Bone marrow (tissue), 2 donors: Measurements from ENCODE around the gene FBXL13.
"Not testable (repeated sequence)": the region's sequence is repeated elsewhere in the genome, so short reads cannot be mapped to it uniquely, and the experiment has no call there.

Experiments used
- DNase-seq, 2 donors: peaks; one replicate each; lab custom pipeline; 2025; lab: John Stamatoyannopoulos, UW

FBXL13 gene

DNA sequence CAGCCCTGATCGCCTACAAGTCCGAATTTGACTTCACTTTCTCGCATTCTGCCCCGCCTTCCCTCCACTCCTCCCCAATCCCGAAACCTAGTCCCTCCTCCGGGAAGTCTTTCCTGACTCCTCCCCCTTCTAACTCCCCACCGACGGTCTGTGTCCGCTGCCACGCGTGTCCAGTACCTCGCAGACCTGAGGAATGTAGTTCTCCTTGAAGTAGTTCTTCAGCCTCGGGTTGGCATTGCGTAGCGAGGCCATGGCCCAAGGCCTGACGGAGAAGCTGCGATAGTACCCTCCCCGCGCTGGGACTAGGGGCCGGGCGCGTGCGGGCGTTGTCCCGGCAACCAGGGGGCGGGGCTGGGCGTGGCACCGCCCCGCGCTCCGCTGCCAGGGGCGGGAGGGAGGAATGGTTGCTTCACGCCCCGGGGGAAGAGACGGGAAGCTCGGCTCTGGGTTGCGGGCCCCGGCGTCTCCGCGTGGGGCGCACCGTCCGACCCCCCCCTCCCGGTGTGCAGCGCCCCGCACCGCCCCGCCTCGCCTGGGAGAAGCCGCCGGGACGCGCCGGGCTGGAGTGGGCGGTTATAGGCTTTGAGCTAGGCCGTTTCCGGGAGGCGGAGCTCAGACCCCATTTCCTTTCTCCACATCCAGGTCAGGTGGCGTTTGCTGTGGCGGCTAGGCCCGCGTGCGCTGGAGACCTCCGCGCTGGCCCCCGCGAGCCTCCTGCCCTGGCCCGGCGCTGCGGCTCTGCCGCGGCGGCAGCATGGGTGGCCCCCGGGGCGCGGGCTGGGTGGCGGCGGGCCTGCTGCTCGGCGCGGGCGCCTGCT lies at the start of gene FBXL13, which contains the start of gene ARMC10:
TSS of gene FBXL13 (minus strand) at position 278 of the 818 bp plus-strand sequence.
TSS of gene ARMC10 (plus strand) at position 622 of the 818 bp plus-strand sequence. CDS start at position 755, 133 bp downstream.
- DNase-seq: peak; percentile 74 to 82

GRCh38 chr7:103123529-103123928 lies 48.9 kb upstream of the FBXL13 start:
- no peak for DNase-seq

DNA sequence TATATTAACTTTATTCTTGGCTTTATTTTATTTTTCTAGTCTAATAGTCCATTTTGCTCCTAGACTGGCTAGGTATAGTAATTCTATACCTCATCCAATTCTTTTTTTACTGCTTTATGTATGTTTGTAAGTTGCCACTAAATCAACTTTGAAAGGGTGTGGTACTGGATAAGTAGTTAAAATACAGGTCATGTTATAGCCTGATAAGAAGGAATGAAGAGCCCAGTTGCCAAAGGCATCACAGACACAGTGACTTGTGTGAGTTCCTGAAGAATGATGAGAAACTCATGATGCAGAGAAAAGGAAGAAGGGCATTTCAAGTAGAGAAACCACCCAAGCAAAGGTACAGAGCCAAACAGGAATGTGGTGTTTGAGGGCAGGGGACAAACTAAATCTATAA lies 47.0 kb upstream of the FBXL13 start:
- DNase-seq: no peak

GRCh38 chr7:103120362-103120761 lies 45.8 kb upstream of the FBXL13 start:
- no peak for DNase-seq

- DNase-seq: no peak
Measured at GRCh38 chr7:103119791-103120291, 45.2 kb upstream of the FBXL13 start.

DNA sequence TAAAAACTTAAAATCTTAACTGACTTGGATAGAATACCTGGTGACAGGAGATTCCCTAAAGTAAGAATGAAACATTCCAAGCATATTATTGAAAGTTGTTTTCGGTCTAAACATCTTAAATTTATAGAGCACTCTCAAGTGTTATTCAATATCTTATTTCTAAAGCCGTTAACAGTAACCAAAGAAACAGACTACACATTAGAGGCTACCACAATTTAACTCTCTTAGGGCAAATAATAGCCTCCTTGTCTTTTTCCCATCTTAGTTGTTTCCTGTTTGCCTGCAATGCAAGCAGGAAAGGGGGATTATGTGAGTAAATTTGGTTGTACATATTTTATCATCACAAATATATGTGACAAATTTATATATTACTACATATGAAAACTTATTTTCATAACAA lies 42.9 kb upstream of the FBXL13 start:
- DNase-seq: no peak

- DNase-seq: no peak
Measured at GRCh38 chr7:103116991-103117390, 42.4 kb upstream of the FBXL13 start.

GRCh38 chr7:103116511-103116910 lies 41.9 kb upstream of the FBXL13 start:
- no peak for DNase-seq

- no peak for DNase-seq
Measured at GRCh38 chr7:103115771-103116170, 41.2 kb upstream of the FBXL13 start.

- no peak for DNase-seq
Measured at GRCh38 chr7:103114576-103115008, 40.0 kb upstream of the FBXL13 start.

GRCh38 chr7:103113164-103113563 lies 38.6 kb upstream of the FBXL13 start:
- DNase-seq: no peak

DNA sequence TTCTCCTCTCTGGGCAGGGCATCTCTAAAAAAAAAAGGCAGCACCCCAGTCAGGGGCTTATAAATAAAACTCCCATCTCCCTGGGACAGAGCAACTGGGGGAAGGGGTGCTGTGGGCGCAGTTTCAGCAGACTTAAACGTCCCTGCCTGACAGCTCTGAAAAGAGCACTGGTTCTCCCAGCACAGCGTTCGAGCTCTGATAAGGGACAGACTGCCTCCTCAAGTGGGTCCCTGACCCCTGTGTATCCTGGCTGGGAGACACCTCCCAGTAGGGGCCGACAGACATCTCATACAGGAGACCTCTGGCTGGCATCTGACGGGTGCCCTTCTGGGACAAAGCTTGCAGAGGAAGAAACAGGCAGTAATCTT lies 32.1 kb upstream of the FBXL13 start:
- not testable (repeated sequence) for DNase-seq

- DNase-seq: no peak
Measured at GRCh38 chr7:103106005-103106702, 31.6 kb upstream of the FBXL13 start.

- no peak for DNase-seq
Measured at GRCh38 chr7:103101543-103101942, 26.9 kb upstream of the FBXL13 start.

DNA sequence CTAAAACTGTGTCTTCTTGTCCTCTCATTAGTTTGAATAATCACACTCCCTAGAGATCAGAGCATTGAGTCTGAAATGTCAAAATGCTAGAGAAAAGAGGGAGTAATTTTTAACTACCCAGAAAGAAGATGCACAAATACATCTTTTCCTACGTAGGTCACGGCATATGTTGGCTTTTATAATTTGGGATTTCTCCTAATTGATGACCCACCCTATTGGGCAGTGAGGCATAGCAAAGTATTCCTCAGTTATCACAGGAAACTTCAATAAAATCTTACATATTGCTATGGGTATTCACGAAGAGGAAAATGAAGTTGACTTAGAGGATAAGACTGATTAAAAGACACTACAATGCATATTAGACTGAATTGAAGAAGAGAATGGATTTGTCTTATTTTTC lies 25.8 kb upstream of the FBXL13 start:
- DNase-seq: no peak

DNA sequence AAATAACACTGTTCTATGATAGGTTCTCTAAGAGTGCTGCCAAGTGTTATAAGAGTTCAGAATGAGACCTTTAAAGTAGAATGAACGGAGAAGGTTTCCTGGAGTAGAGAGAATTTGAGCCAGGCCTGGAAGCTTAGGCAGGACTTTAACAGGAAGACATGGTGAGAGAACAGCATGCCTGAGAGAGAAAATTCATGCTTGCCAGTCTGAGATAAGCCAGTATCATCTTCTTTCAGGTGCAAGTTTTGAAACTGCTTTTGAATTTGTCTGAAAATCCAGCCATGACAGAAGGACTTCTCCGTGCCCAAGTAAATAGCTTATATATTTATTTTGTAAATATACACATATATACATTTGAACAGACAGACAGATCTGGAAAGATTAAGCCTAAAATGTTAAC lies 22.4 kb upstream of the FBXL13 start:
- DNase-seq: no peak

- DNase-seq: not testable (repeated sequence)
Measured at GRCh38 chr7:103095558-103095957, 21.0 kb upstream of the FBXL13 start.

- no peak for DNase-seq
Measured at GRCh38 chr7:103094102-103094501, 19.5 kb upstream of the FBXL13 start.

GRCh38 chr7:103093429-103093828 lies 18.8 kb upstream of the FBXL13 start:
- no peak for DNase-seq

DNA sequence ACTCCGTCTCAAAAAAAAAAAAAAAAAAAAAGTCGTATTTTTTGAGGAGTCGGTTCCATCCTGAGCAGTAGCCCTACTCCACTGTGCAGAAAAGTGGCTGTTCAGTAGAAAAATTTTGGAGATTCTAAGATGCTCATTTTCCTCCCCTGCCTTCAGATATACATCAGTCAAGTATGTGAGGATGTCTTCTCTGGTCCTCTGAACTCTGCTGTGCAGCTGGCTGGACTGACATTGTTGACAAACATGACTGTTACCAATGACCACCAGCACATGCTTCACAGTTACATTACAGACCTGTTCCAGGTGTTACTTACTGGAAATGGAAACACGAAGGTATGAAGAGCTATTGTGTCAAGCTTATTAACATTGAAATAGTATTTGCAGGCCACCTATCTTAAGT lies 17.7 kb upstream of the FBXL13 start:
- DNase-seq: not testable (repeated sequence)

DNA sequence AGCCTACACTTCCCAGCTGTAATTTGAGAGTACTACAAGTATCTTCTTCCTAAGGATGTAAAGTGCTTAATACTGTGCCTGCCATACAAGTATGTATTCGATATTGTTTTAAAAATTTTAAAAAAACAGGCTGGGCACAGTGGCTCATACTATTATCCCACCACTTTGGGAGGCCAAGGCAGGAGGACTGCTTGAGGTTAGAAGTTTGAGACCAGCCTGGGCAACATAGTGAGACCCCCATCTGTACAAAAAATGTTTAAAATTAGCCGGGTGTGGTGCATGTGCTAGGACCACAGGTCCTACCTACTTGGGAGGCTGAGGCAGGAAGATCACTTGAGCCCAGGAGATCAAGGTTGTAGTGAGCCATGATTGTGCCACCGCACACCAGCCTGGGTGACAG lies 8.6 kb upstream of the FBXL13 start:
- DNase-seq: no peak

DNA sequence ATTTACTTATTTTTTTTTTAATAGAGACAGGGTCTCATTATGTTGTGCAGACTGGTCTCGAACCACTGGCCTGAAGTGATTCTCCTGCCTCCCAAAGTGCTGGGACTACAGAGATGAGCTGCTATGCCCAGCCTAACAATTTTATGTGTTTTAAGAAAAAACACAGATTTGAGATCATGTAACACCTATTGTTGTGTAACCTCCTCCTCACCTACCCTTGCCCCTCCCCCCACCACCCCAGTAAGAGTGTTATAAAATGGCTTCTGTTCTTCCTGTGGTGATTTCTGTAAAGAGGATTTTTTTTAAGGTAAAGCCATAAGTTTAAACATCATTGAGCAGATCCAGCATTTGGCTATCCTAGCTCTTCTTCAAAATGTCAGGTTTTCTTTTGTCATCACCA lies 7.9 kb upstream of the FBXL13 start:
- no peak for DNase-seq

GRCh38 chr7:103080923-103081322 lies 6.3 kb upstream of the FBXL13 start:
- no peak for DNase-seq
